Spleen (tissue), 11 donors: Measurements from ENCODE around the gene SLC9A8. TPM values are rescaled to one million over a fixed set of nuclear protein-coding genes. Genes with fewer than 3 reads are reported as not detected.

Source experiments
- DNase-seq: peaks from one replicate; pipeline ENCODE4 v3.0.0-alpha.2; 2020
- H3K27ac ChIP-seq, 8 donors: fragments of 200-600 bp; sonication (generic) in 7 of 8; 1 replicate in 4 of 8; 2 replicates in 4 of 8; pipeline versions ENCODE4 v1.5.0 to v1.8.0; 2016 to 2021; ENCODE audit warnings: inconsistent platforms in 4 of 8, mild to moderate bottlenecking in 4 of 8, moderate library complexity in 1 of 8
- H3K27me3 ChIP-seq, 7 donors: fragments of 200-600 bp; sonication (generic) in 6 of 7; replicated peaks in 1 of 7; 1 replicate in 4 of 7; 2 replicates in 3 of 7; pipeline versions ENCODE4 v1.5.0 to v1.8.0; 2016 to 2021; ENCODE audit warnings: inconsistent platforms in 3 of 7, mild to moderate bottlenecking in 1 of 7
- H3K36me3 ChIP-seq, 6 donors: fragments of 200-600 bp; sonication (generic) in 5 of 6; 1 replicate in 4 of 6; 2 replicates in 2 of 6; pipeline versions ENCODE4 v1.5.0 to v1.8.0; 2016 to 2021; ENCODE audit warnings: inconsistent platforms in 2 of 6
- H3K4me1 ChIP-seq, 6 donors: fragments of 200-600 bp; sonication (generic) in 5 of 6; 1 replicate in 3 of 6; 2 replicates in 3 of 6; pipeline versions ENCODE4 v1.5.0 to v1.8.0; 2016 to 2021; ENCODE audit warnings: inconsistent platforms in 3 of 6
- H3K4me3 ChIP-seq, 8 donors: fragments of 200-600 bp; sonication (generic) in 7 of 8; 1 replicate in 4 of 8; 2 replicates in 4 of 8; pipeline versions ENCODE4 v1.5.0 to v1.8.0; 2016 to 2021; ENCODE audit warnings: inconsistent platforms in 4 of 8, mild to moderate bottlenecking in 4 of 8, moderate library complexity in 2 of 8
- H3K9me3 ChIP-seq, 8 donors: fragments of 200-600 bp; sonication (generic) in 7 of 8; 1 replicate in 4 of 8; 2 replicates in 4 of 8; pipeline versions ENCODE4 v1.5.0 to v1.8.0; 2016 to 2021; ENCODE audit warnings: inconsistent platforms in 4 of 8
- POLR2A ChIP-seq, 3 donors: fragments of 450-650 bp; IDR thresholded peaks; one replicate each; pipeline ENCODE4 v1.5.1; 2017; ENCODE audit warnings: antibody characterized with exemption in 3 of 3, mild to moderate bottlenecking in 1 of 3
- POLR2AphosphoS5 ChIP-seq, 3 donors: sonication (generic); formaldehyde crosslinking; IDR thresholded peaks; one replicate each; pipeline ENCODE4 v1.5.1; 2017; ENCODE audit warnings: antibody characterized with exemption in 3 of 3
- WGBS, 5 donors: extraction: QIAGEN DNeasy Blood & Tissue Kit in 3 of 5; methylation state at CpG; one replicate each; pipeline versions ENCODE4 v1.1.5 to v1.1.7; 2013 to 2018; 5-methylcytosine and 5-hydroxymethylcytosine counted together
- intact Hi-C: fragments of 100-400 bp; cut with DNase I; formaldehyde crosslinking; loops from one replicate; pipeline ENCODE4 v1.15.0; 2023; ENCODE audit warnings: low total_unique reads
- polyA plus RNA-seq, 3 donors: library from polyadenylated mRNA; stranded (reverse); fragments of 200-250 nt; gene quantifications; one replicate each; pipeline ENCODE4 v1.2.1, GENCODE V29; 2013
- total RNA-seq, 7 donors: library from RNA; depleted of rRNA in 3 of 7; stranded (reverse); fragments of >200 nt in 3 of 7; fragmentation: NEBNext Ultra II Directional in 4 of 7; extraction: Animal tissue kit (Norgen Biotek cat#: 25700) in 4 of 7; gene quantifications; one replicate each; pipeline versions ENCODE4 v1.1.0 to v1.2.1, GENCODE V29; 2016 to 2021
- TF ChIP-seq, protein P1 (sequence below), 11 experiments: fragments of 200-600 bp in 7 of 11; fragments of 450-650 bp in 4 of 11; sonication (generic) in 4 of 11; IDR thresholded peaks in 8 of 11; conservative IDR thresholded peaks in 3 of 11; 1 replicate in 7 of 11; 2 replicates in 4 of 11; pipeline versions ENCODE4 v1.4.0 to v1.8.0; 2016 to 2021; ENCODE audit warnings: antibody characterized with exemption in 11 of 11, inconsistent platforms in 4 of 11, mild to moderate bottlenecking in 1 of 11
- donor health status: healthy with polysubstance abuse.
- donor health status: DM: no; HTN: no; CAD: no; lungs with moderate emphysema.
- donor health status: DM: no; HTN: no; CAD: no.
- donor health status: Bipolar disorder and iron deficiency.
- donor health status: healthy.
- donor health status: DM: no; HTN: no; CAD: no.
- donor health status: DM: yes; HTN: yes; CAD: no.

SLC9A8 gene
- total and polyA plus RNA-seq, 10 donors: 4.6 to 35.3 (median 22.3) TPM

DNA sequence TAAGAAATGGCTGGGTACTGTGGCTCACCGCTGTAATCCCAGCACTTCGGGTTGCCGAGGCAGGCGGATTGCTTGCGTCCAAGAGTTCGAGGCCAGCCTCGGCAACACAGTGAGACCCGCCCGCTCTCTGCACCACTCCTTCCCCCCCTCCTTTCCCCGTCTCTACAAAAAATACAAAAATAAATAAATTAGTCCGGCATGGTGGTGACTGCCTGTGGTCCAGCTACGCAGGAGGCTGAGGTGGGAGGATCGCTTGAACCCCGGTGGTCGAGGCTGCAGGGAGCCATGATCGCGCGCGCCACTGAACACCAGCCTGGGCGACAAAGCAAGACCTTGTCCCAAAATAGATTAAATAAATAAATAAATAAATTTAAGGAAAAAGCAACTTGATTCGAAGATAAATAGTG, 123.1 kb downstream of the SLC9A8 start:
- Histone ChIP-seq H3K4me3 (peak overlapping the region; percentile 87 to 100 (median 98)), H3K9me3 (no peaks in the 10 kb centered on the region), H3K27ac (peak overlapping the region; percentile 30 to 98 (median 95)), H3K36me3 (peaks cover 0 to 21% (median 4%) of the 10 kb centered on the region in 6 donors), H3K27me3 (no peaks in the 10 kb centered on the region), H3K4me1 (peaks cover 22 to 62% (median 52%) of the 10 kb centered on the region in 6 donors)
- TF ChIP-seq POLR2AphosphoS5 (IDR thresholded peaks at IDR 0.05): no peak
- no peak for TF ChIP-seq POLR2A (IDR thresholded peaks at IDR 0.05)
- TF ChIP-seq, protein P1, sequence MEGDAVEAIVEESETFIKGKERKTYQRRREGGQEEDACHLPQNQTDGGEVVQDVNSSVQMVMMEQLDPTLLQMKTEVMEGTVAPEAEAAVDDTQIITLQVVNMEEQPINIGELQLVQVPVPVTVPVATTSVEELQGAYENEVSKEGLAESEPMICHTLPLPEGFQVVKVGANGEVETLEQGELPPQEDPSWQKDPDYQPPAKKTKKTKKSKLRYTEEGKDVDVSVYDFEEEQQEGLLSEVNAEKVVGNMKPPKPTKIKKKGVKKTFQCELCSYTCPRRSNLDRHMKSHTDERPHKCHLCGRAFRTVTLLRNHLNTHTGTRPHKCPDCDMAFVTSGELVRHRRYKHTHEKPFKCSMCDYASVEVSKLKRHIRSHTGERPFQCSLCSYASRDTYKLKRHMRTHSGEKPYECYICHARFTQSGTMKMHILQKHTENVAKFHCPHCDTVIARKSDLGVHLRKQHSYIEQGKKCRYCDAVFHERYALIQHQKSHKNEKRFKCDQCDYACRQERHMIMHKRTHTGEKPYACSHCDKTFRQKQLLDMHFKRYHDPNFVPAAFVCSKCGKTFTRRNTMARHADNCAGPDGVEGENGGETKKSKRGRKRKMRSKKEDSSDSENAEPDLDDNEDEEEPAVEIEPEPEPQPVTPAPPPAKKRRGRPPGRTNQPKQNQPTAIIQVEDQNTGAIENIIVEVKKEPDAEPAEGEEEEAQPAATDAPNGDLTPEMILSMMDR (IDR thresholded peaks at IDR 0.05 in 8 of 11, conservative IDR thresholded peaks at IDR 0.05 in 3 of 11): no peak
- intact Hi-C loops: no loop called here
- peak; percentile 85 for DNase-seq
- 37 to 56% (median 46%) methylated on average over 21 of the region's 21 CpGs for WGBS, 5 donors

DNA sequence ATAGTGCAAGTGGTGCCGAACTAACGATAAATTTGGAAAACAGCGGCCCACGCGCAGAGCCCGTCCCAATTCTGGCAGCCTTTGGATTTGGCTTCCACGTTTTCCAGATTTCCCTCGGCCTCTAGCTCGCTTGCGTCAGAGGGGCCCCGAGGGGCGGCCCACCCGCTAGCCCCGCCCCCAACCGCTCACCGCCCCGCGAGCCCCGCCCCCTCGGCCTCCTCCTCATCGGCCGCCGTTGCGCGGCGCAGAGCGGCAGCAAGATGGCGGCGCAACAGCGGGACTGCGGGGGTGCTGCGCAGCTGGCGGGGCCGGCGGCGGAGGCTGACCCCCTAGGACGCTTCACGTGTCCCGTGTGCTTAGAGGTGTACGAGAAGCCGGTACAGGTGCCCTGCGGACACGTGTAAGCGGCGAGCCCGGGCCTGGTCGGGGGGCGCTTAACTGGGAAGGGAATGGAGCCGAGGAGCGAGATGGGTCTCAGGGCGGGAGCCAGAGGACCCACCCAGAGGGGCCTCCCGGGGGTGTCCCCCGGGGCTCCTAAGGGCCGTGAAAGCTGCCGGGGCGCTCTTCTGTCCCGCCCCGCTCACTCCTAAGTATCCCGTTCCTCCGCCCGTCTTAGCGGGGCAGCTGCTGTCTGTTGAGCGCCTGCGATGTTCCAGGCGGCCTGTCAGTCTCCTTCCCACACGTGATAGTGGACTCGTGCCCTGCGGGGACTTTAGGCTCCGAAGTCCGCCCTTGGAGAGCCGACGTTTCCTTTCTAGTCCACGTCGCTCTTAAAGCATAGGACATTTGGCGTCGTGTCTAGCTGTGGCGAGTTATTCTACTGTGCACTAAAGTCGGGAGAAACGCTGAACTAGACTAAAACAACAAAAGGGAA, 123.8 kb downstream of the SLC9A8 start, which contains the start of gene RNF114:
TSS of gene RNF114 (plus strand) at position 245 of the 874 bp plus-strand sequence. CDS start at position 261, 16 bp downstream.
- Histone ChIP-seq H3K36me3 (peaks cover 0 to 28% (median 10%) of the 10 kb centered on the region in 6 donors), H3K4me3 (peak within 1 kb of the TSS; percentile 87 to 100 (median 98)), H3K4me1 (peaks cover 27 to 68% (median 56%) of the 10 kb centered on the region in 6 donors), H3K9me3 (no peaks in the 10 kb centered on the region), H3K27me3 (no peaks in the 10 kb centered on the region), H3K27ac (peak within 1 kb of the TSS; percentile 85 to 98 (median 95))
- peak; percentile 97 for DNase-seq
- 0% methylated on average over 31 to 79 of the region's 79 CpGs for WGBS, 5 donors
- TF ChIP-seq, protein P1 (IDR thresholded peaks at IDR 0.05 in 8 of 11, conservative IDR thresholded peaks at IDR 0.05 in 3 of 11): peak in 5 of 11 experiments; percentile 7 to 50 (median 20)
- TF ChIP-seq POLR2AphosphoS5 (IDR thresholded peaks at IDR 0.05) (peak; percentile 98 to 99 (median 99)), POLR2A (IDR thresholded peaks at IDR 0.05) (peak; percentile 60 to 93 (median 74))
- intact Hi-C loops: no loop called here

DNA sequence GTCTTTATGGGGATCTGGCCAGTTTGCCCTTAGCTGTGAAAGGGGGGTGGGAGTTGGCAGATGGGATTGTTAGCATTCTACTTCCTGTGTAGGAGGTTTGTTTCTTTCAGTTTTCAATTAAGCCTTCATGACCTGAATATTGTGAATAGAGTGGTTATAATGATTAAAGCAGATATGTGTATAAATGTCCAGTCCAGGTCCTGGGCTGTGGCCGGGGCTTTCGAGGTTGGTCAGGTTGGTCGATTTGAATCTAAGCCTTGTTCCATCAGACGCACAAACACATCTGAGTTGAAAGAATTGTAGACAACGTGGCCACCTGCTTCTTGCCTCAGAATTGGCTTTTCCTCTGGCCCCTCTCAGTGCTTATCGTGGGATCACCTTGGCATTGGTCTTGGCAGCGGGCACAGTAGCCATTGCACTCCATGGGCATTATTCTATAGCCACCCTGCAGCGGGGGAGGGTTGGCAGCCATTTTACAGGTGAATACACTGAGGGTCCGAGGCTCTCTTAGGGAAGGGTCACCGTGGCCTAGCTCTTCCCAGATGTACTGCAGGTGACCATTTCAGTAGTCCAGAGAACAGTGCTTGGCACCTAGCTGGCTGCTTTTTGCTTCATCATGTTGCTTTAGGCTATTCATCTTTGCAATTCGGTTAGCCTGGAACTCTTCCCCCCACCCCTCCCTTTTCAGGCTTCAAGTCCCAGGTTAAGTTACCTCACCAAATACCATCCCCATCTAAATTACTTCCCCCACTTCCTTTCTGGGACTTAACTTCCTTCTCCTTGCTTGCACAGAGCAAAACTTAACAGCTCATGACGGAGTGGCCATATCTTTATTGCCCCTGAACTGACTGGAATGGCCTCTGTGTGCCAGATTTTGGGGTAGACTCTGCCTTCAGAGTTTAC, 124.7 kb downstream of the SLC9A8 start:
- intact Hi-C loops: no loop called here
- Histone ChIP-seq H3K9me3 (no peaks in the 10 kb centered on the region), H3K27ac (peak overlapping the region; percentile 85 to 98 (median 95)), H3K27me3 (no peaks in the 10 kb centered on the region), H3K36me3 (peaks cover 0 to 36% (median 18%) of the 10 kb centered on the region in 6 donors), H3K4me1 (peaks cover 28 to 77% (median 63%) of the 10 kb centered on the region in 6 donors), H3K4me3 (peak overlapping the region; percentile 87 to 100 (median 98))
- 7 to 14% (median 10%) methylated on average over 12 of the region's 12 CpGs for WGBS, 5 donors
- TF ChIP-seq POLR2A (IDR thresholded peaks at IDR 0.05): no peak
- no peak for TF ChIP-seq POLR2AphosphoS5 (IDR thresholded peaks at IDR 0.05)
- TF ChIP-seq, protein P1 (IDR thresholded peaks at IDR 0.05 in 8 of 11, conservative IDR thresholded peaks at IDR 0.05 in 3 of 11): no peak
- DNase-seq: peak; percentile 68
